HepG2 (cell line): ENCODE data around the gene GDPGP1. TPM values are rescaled to one million over a fixed set of nuclear protein-coding genes. Genes with fewer than 3 reads are reported as not detected.

Experiments used
- ATAC-seq: fragments of 200-7000 bp; cut with Tn5 transposase; 3 replicates; pipeline ENCODE4 v1.9.1; 2020; ENCODE audit warnings: mild to moderate bottlenecking, moderate library complexity
- BruUV-seq: library from RNA; stranded (reverse); fragments of 400-500 nt; replicated peaks from 2 replicates; lab custom pipeline; 2021; lab: Mats Ljungman, UMichigan
- CTCF ChIA-PET: fragments of 300-600 bp; formaldehyde crosslinking; extraction: SDS; loops from one replicate; lab custom pipeline; 2021; ENCODE audit warnings: low total read pairs, inconsistent platforms, low intra/inter-chr PET ratio; lab: Yijun Ruan, JAX
- POLR2A ChIA-PET: fragments of 350-600 bp; sonication (Branson Sonifier 250); formaldehyde crosslinking; loops from one replicate; lab custom pipeline; 2020; ENCODE audit warnings: antibody characterized with exemption, inconsistent platforms; lab: Yijun Ruan, JAX
- DNase-seq: peaks from one replicate; pipeline ENCODE4 v3.0.0-alpha.2; 2015; ENCODE audit warnings: low spot score
- FAIRE-seq: peaks from 3 replicates; lab custom pipeline; 2011; peaks lifted over from hg19 to GRCh38; lab: Jason Lieb, UNC
- H2AFZ ChIP-seq: one replicate; pipeline ENCODE4 v1.6.1; 2011; ENCODE audit warnings: low read length, inconsistent platforms
- H3K27ac ChIP-seq: fragments of 300-600 bp; 3 replicates; pipeline ENCODE4 v1.8.0; 2011; ENCODE audit warnings: mixed run types, mild to moderate bottlenecking, mixed read lengths, low read length, inconsistent platforms; ENCODE audit not compliant: insufficient read depth; ENCODE audit errors: extremely low read length
- H3K27me3 ChIP-seq, 2 experiments: fragments of 200-600 bp in 1 of 2; 2 replicates in 1 of 2; 3 replicates in 1 of 2; pipeline versions ENCODE4 v1.6.0 to v1.8.0; 2011; ENCODE audit warnings: low read length in 2 of 2, mild to moderate bottlenecking in 2 of 2, moderate library complexity in 2 of 2, inconsistent platforms in 1 of 2; ENCODE audit not compliant: insufficient read depth in 2 of 2, control insufficient read depth in 1 of 2
- H3K36me3 ChIP-seq, 2 experiments: fragments of 200-600 bp in 1 of 2; replicated peaks in 1 of 2; 2 replicates in 1 of 2; 3 replicates in 1 of 2; pipeline versions ENCODE4 v1.5.1 to v1.8.0; 2011; ENCODE audit warnings: low read length in 2 of 2, inconsistent platforms in 1 of 2; ENCODE audit not compliant: insufficient read depth in 2 of 2, control insufficient read depth in 1 of 2
- H3K4me1 ChIP-seq: 2 replicates; pipeline ENCODE4 v1.5.1; 2012; ENCODE audit warnings: low read length, inconsistent platforms; ENCODE audit not compliant: insufficient read depth
- H3K4me2 ChIP-seq: 2 replicates; pipeline ENCODE4 v1.6.0; 2011; ENCODE audit warnings: low read depth, low read length, inconsistent platforms
- H3K4me3 ChIP-seq, 3 experiments: fragments of 200-600 bp in 1 of 3; sonication (generic), shearing (Covaris generic) in 1 of 3; replicated peaks in 1 of 3; 2 replicates each; pipeline ENCODE4 v1.5.1; 2011 to 2016; ENCODE audit warnings: low read length in 3 of 3, inconsistent platforms in 2 of 3, low read depth in 2 of 3, mild to moderate bottlenecking in 2 of 3, control low read depth in 1 of 3, mixed read lengths in 1 of 3; ENCODE audit not compliant: insufficient read depth in 1 of 3
- H3K79me2 ChIP-seq: one replicate; pipeline ENCODE4 v1.6.1; 2011; ENCODE audit warnings: low read length, inconsistent platforms; ENCODE audit not compliant: insufficient read depth
- H3K9ac ChIP-seq: 2 replicates; pipeline ENCODE4 v1.6.0; 2011; ENCODE audit warnings: mild to moderate bottlenecking, low read depth, low read length, inconsistent platforms; ENCODE audit not compliant: insufficient read depth
- H3K9me3 ChIP-seq: 2 replicates; pipeline ENCODE4 v1.5.1; 2012; ENCODE audit warnings: mild to moderate bottlenecking, low read length
- H4K20me1 ChIP-seq: 2 replicates; pipeline ENCODE4 v1.6.0; 2011; ENCODE audit warnings: inconsistent platforms, mild to moderate bottlenecking, low read length, moderate library complexity; ENCODE audit not compliant: insufficient read depth
- ATF3 ChIP-seq: sonication (generic); formaldehyde crosslinking; IDR thresholded peaks from 2 replicates; pipeline ENCODE4 v1.4.0; 2020; ENCODE audit warnings: missing genetic modification reagents
- CENPBD1 ChIP-seq: sonication (generic); formaldehyde crosslinking; IDR thresholded peaks from 2 replicates; pipeline ENCODE4 v1.8.0; 2022; ENCODE audit warnings: missing genetic modification reagents, low read depth, mild to moderate bottlenecking, borderline replicate concordance
- PHF21A ChIP-seq: sonication (generic); formaldehyde crosslinking; IDR thresholded peaks from 2 replicates; pipeline ENCODE4 v1.5.0; 2020; ENCODE audit warnings: mild to moderate bottlenecking, missing genetic modification reagents
- REST ChIP-seq, 2 experiments: IDR thresholded peaks; 2 replicates each; pipeline ENCODE4 v1.6.1; 2011 to 2012; ENCODE audit warnings: low read length in 2 of 2, borderline replicate concordance in 1 of 2, low read depth in 1 of 2, mild to moderate bottlenecking in 1 of 2, moderate library complexity in 1 of 2
- TAF15 ChIP-seq: fragments of 200-400 bp; formaldehyde crosslinking; IDR thresholded peaks from one replicate; pipeline ENCODE4 v1.6.1; 2018; ENCODE audit warnings: mild to moderate bottlenecking, low read depth, low read length; ENCODE audit not compliant: poor library complexity, severe bottlenecking
- ZNF24 ChIP-seq: fragments of 450-650 bp; IDR thresholded peaks from 2 replicates; pipeline ENCODE4 v1.6.1; 2017; ENCODE audit warnings: antibody characterized with exemption, mild to moderate bottlenecking
- ZNF598 ChIP-seq: sonication (generic); formaldehyde crosslinking; IDR thresholded peaks from 2 replicates; pipeline ENCODE4 v1.5.1; 2020; ENCODE audit warnings: mild to moderate bottlenecking, missing genetic modification reagents, borderline replicate concordance
- WGBS: methylation state at CpG from one replicate; pipeline ENCODE4 v1.1.6; 2017; ENCODE audit warnings: low lambda C conversion rate; 5-methylcytosine and 5-hydroxymethylcytosine counted together
- in situ Hi-C: cut with HindIII; loops from 2 replicates; pipeline ENCODE4 v1.10.0; 2017; ENCODE audit warnings: low pct_unique_long_range_greater_than_20kb; ENCODE audit not compliant: extremely low pct_ligation_motif_present
- intact Hi-C: fragments of 100-400 bp; cut with micrococcal nuclease; formaldehyde crosslinking; loops from one replicate; pipeline ENCODE4 v1.10.0; 2022; ENCODE audit not compliant: unreplicated experiment
- polyA plus RNA-seq, 8 experiments: library from polyadenylated mRNA; depleted of rRNA in 3 of 8; stranded (reverse) in 7 of 8; unstranded in 1 of 8; fragments of >200 nt; fragmentation: Illumina TruSeq in 4 of 8; extraction: Trizol in 4 of 8; gene quantifications; 2 replicates each; pipeline versions ENCODE4 v1.2.1 to v1.2.3, GENCODE V29; 2011 to 2016; ENCODE audit warnings: low read depth in 4 of 8, missing spikeins in 1 of 8, mixed read lengths in 1 of 8; ENCODE audit not compliant: insufficient read depth in 1 of 8
- total RNA-seq, 5 experiments: library from RNA; depleted of rRNA; stranded (reverse); fragments of >200 nt; fragmentation: Illumina TruSeq; extraction: Trizol; gene quantifications; 2 replicates each; pipeline ENCODE4 v1.2.3, GENCODE V29; 2016; ENCODE audit warnings: low read depth in 1 of 5

Gene GDPGP1
- total and polyA plus RNA-seq, 2 of the 13 experiments (the other 11 are each of a cell fraction or from before 2014, with no cell fraction given): 1.5 to 4.3 TPM

GRCh38 chr15:90262426-90262825 lies 28.4 kb downstream of the GDPGP1 start:
- in situ Hi-C loops: no loop called here
- WGBS: 82% methylated on average over 5 of the region's 5 CpGs
- no peaks in the 10 kb centered on the region for H3K36me3 ChIP-seq
- intact Hi-C loops: no loop called here
- TF ChIP-seq PHF21A: no peak
- no peak for TF ChIP-seq ZNF24
- no peak for TF ChIP-seq ZNF598 (CRISPR knock-in tag)
- no peak for TF ChIP-seq ATF3 (CRISPR knock-in tag)
- no peak for TF ChIP-seq REST (IDR thresholded peaks at IDR 0.05; ENCODE audit: borderline replicate concordance in 1 of 2, low read depth in 1 of 2, low read length in 2 of 2)
- no peak for TF ChIP-seq CENPBD1 (CRISPR knock-in tag)
- TF ChIP-seq TAF15: no peak
- TF ChIP-seq, all 625 proteins: peak for 0
- BruUV-seq: no TSS peak
- Histone ChIP-seq H3K4me2 (peak overlapping the region; percentile 87; the same call in 1 of the 2 replicates), H2AFZ (no peak overlapping the region), H4K20me1 (peaks cover under 1% of the 10 kb centered on the region), H3K9ac (0 out of 2 replicates have a peak overlapping the region, but pooled peaks have one; percentile 36), H3K4me1 (peaks cover 46% of the 10 kb centered on the region), H3K79me2 (peaks cover 19% of the 10 kb centered on the region), H3K27me3 (no peaks in the 10 kb centered on the region; a peak in 1 of 5 replicates), H3K9me3 (no peaks in the 10 kb centered on the region), H3K4me3 (no peak overlapping the region), H3K27ac (no peak overlapping the region)
- CTCF ChIA-PET: no interaction called here
- ATAC-seq: no peak
- DNase-seq: no peak
- FAIRE-seq: no peak
- POLR2A ChIA-PET: interaction anchor here (2.4 to 4.0 kb wide), 2 partner anchors 13 to 29 kb away, joined by 7 to 20 read pairs; partner anchors contain the start of genes CIB1, GDPGP1 and TTLL13
